Hepatocyte (in vitro differentiated cells): ENCODE data around the gene BCAS3.

Experiments
- CTCF ChIP-seq: fragments of 200-600 bp; sonication (generic); IDR thresholded peaks from 2 replicates; pipeline ENCODE4 v1.5.1; 2016; ENCODE audit warnings: antibody characterized with exemption, mild to moderate bottlenecking; ENCODE audit not compliant: poor library complexity
- EZH2 ChIP-seq: fragments of 200-600 bp; sonication (generic); IDR thresholded peaks from 2 replicates; pipeline ENCODE4 v1.6.1; 2016; ENCODE audit warnings: antibody characterized with exemption, mild to moderate bottlenecking, borderline replicate concordance
- EZH2phosphoT487 ChIP-seq: fragments of 200-600 bp; sonication (generic); IDR thresholded peaks from one replicate; pipeline ENCODE4 v1.6.1; 2018; ENCODE audit warnings: antibody characterized with exemption, mild to moderate bottlenecking, low read depth, moderate library complexity; ENCODE audit not compliant: unreplicated experiment, severe bottlenecking

DNA sequence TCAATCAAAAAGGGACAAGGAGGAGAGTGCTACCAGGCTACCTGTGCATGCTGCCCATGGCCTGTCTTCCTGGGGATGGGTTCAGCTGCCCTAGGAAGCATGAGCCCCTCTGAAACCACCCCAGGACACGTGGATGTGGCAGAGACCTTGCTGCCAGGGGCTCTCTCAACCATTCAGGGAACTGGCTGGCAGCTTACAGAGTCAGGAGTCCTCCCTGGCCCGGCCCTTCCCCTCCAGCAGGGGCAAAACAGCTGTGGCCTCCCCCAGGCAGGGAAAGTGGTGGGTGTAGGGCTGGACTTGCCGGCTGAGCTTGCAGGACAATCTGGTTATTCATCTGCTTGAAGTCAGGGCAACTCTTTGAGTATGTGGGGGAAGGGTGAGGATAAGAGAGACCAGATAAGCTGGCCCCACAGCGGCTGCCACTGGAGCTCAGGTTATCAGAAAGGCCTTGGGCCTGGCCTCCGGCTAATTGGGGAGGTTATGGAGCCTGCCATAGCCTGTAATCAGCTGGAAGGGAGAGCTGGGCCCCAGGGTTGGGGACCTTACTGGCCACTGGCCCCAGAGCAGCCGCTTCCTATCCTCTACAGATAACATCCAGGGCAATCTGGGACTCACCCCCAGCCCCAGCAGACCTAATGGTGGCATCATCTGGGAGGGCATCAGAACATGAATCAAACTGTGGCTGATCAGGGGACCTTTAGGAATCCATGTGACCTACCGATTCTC, 716.4 kb downstream of the BCAS3 start:
- no peak for TF ChIP-seq CTCF
- no peak for TF ChIP-seq EZH2phosphoT487
- no peak for TF ChIP-seq EZH2
